HCT116 (cell line): ENCODE results near the gene ZAP70.

ENCODE experiments used
- CBX3 ChIP-seq: IDR thresholded peaks from 2 replicates; pipeline ENCODE4 v1.6.1; 2012; ENCODE audit warnings: low read depth
- CTCF ChIP-seq, 3 experiments: fragments of 200-600 bp in 1 of 3; sonication (generic) in 1 of 3; IDR thresholded peaks in 2 of 3; conservative IDR thresholded peaks in 1 of 3; 2 replicates each; pipeline ENCODE4 v1.5.1; 2012 to 2017; ENCODE audit warnings: low read depth in 2 of 3, low read length in 2 of 3, antibody characterized with exemption in 1 of 3, borderline replicate concordance in 1 of 3, control low read depth in 1 of 3, mild to moderate bottlenecking in 1 of 3, mixed read lengths in 1 of 3, mixed run types in 1 of 3, moderate library complexity in 1 of 3; ENCODE audit not compliant: insufficient read depth in 1 of 3
- EGR1 ChIP-seq: IDR thresholded peaks from 2 replicates; pipeline ENCODE4 v1.6.1; 2012; ENCODE audit warnings: low read depth
- EZH2 ChIP-seq: fragments of 200-600 bp; sonication (generic); IDR thresholded peaks from 2 replicates; pipeline ENCODE4 v1.6.1; 2017; ENCODE audit warnings: antibody characterized with exemption, mixed run types
- FOSL1 ChIP-seq: IDR thresholded peaks from 2 replicates; pipeline ENCODE4 v1.6.1; 2012; ENCODE audit warnings: low read depth
- JUND ChIP-seq: IDR thresholded peaks from 2 replicates; pipeline ENCODE4 v1.6.1; 2012
- MAX ChIP-seq: IDR thresholded peaks from 2 replicates; pipeline ENCODE4 v1.6.1; 2012
- POLR2AphosphoS5 ChIP-seq: IDR thresholded peaks from 2 replicates; pipeline ENCODE4 v1.6.1; 2011; ENCODE audit warnings: mild to moderate bottlenecking, low read depth, low read length, moderate library complexity
- RAD21 ChIP-seq: IDR thresholded peaks from 2 replicates; pipeline ENCODE4 v1.6.1; 2012; ENCODE audit warnings: low read depth, mild to moderate bottlenecking
- ZNF274 ChIP-seq: fragments of 200-500 bp; sonication (Bioruptor generic); IDR thresholded peaks from 2 replicates; pipeline ENCODE4 v1.6.1; 2014; ENCODE audit warnings: mild to moderate bottlenecking, low read depth, low read length, inconsistent platforms
- TF ChIP-seq, protein P1 (sequence below): IDR thresholded peaks from 2 replicates; pipeline ENCODE4 v1.6.1; 2012; ENCODE audit warnings: low read depth

DNA sequence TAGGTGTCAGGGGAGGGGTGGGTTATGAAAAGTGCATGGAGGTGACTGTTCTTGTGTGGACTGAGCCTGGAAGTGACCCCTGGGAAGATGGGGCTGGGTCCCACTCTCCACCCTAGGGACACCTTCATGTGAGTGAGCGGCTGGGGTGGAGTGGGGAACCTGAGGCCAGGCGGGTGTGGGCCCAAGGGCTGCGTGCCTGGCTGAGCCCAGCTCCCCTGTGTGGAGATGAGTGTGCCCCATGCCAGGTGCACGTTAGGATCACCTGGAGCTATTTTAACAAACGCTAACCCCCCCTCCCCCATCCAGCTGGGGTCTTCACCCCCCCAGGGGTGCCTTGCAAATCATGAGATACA, 26.5 kb downstream of the ZAP70 start:
- TF ChIP-seq CTCF (IDR thresholded peaks at IDR 0.05 in 2 of 3, conservative IDR thresholded peaks at IDR 0.05 in 1 of 3; ENCODE audit: borderline replicate concordance in 1 of 3, insufficient read depth in 1 of 3, low read depth in 2 of 3, low read length in 2 of 3) (no peak), CBX3 (no peak), EZH2 (no peak), POLR2AphosphoS5 (no peak), RAD21 (no peak), JUND (no peak), MAX (no peak), EGR1 (no peak), ZNF274 (no peak), FOSL1 (no peak)
- TF ChIP-seq, protein P1, sequence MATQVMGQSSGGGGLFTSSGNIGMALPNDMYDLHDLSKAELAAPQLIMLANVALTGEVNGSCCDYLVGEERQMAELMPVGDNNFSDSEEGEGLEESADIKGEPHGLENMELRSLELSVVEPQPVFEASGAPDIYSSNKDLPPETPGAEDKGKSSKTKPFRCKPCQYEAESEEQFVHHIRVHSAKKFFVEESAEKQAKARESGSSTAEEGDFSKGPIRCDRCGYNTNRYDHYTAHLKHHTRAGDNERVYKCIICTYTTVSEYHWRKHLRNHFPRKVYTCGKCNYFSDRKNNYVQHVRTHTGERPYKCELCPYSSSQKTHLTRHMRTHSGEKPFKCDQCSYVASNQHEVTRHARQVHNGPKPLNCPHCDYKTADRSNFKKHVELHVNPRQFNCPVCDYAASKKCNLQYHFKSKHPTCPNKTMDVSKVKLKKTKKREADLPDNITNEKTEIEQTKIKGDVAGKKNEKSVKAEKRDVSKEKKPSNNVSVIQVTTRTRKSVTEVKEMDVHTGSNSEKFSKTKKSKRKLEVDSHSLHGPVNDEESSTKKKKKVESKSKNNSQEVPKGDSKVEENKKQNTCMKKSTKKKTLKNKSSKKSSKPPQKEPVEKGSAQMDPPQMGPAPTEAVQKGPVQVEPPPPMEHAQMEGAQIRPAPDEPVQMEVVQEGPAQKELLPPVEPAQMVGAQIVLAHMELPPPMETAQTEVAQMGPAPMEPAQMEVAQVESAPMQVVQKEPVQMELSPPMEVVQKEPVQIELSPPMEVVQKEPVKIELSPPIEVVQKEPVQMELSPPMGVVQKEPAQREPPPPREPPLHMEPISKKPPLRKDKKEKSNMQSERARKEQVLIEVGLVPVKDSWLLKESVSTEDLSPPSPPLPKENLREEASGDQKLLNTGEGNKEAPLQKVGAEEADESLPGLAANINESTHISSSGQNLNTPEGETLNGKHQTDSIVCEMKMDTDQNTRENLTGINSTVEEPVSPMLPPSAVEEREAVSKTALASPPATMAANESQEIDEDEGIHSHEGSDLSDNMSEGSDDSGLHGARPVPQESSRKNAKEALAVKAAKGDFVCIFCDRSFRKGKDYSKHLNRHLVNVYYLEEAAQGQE = no peak
